NCI-H1092 treated with DMSO at 0.1 percent for 48 hours (cell line): ENCODE measurements around the gene FBLN1.
"Not testable (repeated sequence)": the region's sequence is repeated elsewhere in the genome, so short reads cannot be mapped to it uniquely, and the experiment has no call there.

Source experiments
- DNase-seq: peaks from one replicate; lab custom pipeline; 2025; lab: John Stamatoyannopoulos, UW

The FBLN1 gene, protein sequence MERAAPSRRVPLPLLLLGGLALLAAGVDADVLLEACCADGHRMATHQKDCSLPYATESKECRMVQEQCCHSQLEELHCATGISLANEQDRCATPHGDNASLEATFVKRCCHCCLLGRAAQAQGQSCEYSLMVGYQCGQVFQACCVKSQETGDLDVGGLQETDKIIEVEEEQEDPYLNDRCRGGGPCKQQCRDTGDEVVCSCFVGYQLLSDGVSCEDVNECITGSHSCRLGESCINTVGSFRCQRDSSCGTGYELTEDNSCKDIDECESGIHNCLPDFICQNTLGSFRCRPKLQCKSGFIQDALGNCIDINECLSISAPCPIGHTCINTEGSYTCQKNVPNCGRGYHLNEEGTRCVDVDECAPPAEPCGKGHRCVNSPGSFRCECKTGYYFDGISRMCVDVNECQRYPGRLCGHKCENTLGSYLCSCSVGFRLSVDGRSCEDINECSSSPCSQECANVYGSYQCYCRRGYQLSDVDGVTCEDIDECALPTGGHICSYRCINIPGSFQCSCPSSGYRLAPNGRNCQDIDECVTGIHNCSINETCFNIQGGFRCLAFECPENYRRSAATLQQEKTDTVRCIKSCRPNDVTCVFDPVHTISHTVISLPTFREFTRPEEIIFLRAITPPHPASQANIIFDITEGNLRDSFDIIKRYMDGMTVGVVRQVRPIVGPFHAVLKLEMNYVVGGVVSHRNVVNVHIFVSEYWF

DNA sequence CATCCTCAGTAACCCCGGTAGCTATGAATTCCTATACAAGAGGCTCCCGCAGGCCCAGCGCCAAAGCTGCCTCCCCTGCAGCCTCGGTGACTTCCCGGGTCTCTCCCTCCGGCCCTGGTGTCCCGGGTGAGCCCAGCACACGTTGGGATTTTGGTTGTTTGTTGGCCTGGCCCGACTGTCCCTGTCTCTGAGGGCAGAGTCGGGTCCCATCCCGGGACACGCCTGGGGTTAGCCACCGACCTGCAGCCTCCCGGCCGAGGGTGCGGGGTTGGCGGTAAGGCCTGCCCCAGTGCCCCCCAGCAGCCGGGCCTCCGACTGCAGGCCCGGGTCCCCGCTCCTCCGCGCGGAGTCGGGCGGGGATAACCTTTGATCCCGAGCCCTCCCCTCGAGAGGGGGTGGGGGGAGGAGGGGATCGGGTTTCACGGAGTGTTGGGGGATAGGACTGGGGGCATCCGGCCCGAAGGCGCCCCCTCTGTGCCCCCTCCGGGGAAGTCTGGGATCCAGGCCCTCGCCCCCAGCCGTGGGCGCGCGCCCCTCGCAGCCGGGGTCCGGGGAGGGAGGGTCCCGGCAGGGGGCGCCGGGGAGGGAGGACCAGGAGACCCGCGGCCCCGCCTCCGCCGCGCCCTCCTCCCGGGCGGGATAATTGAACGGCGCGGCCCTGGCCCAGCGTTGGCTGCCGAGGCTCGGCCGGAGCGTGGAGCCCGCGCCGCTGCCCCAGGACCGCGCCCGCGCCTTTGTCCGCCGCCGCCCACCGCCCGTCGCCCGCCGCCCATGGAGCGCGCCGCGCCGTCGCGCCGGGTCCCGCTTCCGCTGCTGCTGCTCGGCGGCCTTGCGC is at the start of gene FBLN1:
FBLN1 (plus strand) TSS at position 669 of the 835 bp plus-strand sequence; CDS start at position 772, 103 bp downstream.
- no peak for DNase-seq

DNA sequence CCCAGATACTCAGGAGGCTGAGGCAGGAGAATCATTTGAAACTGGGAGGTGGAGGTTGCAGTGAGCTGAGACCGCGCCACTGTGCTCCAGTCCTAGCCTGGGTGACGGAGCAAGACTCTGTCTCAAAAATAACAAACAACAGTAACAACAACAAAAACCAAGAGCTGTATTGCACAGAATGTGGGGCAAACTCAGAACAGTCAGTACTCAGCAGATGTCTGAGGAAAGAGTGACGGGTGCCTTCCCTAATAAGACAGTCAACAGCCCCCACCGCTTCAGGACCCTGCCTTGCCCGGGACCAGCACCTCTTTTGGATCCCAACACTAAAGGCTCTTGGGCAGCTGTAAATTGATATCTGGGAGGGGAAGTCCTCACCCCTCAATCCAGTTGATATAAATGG is 48.9 kb upstream of the FBLN1 start:
- DNase-seq: no peak

DNA sequence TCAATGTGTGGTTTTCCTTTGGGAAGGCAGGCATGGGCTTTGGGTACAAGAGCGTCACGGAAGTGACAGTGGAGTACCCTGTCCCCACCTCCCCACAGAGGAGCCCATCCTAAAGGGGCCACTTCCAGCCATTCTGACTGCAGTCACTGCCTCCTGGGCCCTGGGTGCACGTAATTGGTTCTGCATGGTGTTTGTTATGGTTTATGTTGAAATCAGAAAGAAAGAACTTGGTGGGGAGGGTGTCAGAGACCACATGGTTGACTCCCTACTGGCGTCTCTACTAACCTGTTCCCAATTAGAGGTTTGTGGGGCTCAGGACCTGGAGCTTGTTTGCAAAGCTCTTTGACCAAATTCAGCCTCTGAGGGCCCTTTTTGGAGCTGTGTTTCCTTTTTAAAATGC is 48.4 kb upstream of the FBLN1 start:
- no peak for DNase-seq

DNA sequence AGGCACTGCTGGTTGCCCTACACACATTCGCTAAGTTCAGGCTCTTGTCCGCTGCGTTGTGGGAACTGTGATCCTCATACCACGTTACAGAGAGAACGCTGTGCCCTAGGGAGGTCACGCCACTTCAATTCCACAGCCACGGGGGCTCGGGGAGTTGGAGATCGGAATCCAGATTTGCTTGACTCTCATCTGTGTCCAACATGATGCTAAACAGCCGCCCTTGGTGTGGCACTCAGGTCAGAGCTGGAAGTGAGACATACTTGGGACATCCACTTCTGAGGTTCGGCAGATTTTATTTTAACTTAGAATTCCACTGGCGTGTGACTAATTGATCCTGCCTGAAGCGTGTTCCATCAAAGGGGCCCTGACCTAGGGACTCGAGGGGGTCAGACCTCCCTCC is 47.5 kb upstream of the FBLN1 start:
- no peak for DNase-seq

DNA sequence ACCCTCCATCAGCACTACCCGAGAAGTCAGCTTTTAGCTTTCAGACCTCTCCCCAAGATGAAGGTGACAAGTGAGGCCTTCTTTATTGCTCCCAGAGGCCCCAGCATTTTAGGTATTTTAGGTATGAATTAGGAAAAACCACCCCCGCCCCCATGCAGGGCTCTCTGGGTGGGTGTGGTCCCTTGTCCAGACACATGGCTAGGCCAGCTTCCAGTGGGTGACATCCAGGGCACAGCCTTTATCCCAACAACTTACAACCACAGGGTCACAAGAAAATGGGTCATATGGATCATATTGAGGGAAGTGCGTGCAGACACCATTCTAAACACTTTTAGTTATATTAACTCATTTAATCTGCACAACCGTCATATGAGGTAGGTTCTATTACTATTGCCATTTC is 47.1 kb upstream of the FBLN1 start:
- DNase-seq: no peak

DNA sequence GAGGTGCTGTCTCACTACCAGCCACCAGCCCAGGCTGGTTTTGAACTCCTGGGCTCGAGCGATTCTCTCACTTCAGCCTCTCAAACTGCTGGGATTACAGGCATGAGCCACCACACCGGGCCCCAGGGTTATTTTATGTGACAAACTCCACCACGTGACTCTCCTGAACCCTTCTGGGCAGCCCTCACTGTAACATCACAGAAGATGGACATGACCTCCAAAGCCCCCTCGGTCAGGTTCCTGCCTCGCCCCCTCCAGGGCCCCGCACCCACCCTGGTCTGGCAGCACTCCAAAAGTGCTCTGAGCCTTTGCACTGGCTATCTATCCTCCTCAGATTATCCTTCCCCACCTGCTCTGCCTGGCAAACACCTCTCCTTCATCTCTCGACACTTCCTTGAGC is 45.9 kb upstream of the FBLN1 start:
- no peak for DNase-seq

DNA sequence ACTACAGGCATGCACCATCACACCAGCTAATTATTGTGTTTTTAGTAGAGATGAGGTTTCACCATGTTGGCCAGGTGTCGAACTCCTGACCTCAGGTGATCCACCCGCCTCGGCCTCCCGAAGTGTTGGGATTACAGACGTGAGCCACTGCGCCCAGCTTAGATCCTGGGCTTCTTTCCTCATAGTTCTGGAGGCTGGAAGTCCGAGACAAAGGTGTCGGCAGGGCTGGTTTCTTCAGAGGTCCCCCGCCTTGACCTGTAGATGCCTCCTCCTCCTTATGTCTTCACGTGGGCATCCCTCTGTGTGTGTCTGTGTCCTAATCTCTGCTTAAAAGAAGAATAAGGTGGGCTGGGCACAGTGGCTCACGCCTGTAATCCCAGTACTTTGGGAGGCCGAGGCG is 44.2 kb upstream of the FBLN1 start:
- no peak for DNase-seq

DNA sequence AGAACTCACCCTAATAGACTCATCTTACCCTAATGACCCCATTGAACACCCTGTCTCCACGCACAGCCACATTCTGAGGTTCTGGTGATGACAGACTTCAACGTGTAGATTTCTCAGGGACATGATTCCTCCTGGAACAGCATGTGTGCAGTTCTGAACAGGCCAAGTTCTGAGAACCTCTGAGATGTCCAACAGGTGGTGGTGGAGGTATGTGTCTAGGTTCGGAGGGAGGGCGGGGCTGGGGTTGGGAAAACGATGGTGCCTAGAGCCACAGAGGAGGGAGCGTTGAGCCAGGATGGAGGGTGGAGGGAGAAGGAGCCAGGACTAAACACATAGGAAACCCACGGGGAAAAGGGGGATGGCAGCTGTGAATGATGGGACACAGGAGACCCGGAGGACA is 43.4 kb upstream of the FBLN1 start:
- no peak for DNase-seq

DNA sequence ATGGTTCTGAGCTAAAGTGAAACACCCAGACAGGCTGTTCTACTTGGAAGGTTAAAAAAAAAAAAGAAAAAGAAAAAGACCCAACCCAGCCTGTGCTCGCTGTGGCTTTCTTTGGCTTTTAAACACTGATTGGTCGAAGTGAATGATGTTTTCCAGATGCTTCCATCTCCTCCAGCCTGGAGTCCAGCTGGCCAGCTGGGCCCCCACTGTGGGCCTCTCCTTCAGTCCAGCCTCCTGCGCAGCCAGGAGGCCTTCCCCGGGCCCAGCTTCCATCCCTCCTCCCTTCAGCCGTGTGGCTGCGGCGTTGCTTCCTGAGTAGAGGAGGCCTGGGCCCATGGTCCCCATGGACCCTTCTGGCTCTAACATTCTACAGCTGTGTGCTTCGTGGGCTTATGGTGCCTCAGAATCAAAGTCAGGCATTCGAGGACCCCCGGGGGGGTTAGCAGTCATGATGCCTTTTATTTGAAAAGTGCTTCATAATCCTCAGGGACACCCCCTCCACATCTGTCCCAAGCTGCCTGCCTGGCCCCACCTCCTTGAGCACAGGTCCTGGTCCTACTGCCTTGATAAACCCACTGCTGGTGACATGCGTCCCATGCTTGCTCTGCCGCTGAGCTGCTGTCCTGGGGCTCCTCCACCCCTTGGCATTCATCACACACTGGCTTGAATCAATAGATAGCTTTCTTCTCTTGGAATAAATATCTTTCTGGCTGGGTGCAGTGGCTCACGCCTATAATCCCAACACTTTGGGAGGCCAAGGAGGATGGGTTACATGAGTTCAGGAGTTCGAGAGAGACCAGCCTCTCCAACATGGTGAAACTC is 42.2 kb upstream of the FBLN1 start:
- no peak for DNase-seq

DNA sequence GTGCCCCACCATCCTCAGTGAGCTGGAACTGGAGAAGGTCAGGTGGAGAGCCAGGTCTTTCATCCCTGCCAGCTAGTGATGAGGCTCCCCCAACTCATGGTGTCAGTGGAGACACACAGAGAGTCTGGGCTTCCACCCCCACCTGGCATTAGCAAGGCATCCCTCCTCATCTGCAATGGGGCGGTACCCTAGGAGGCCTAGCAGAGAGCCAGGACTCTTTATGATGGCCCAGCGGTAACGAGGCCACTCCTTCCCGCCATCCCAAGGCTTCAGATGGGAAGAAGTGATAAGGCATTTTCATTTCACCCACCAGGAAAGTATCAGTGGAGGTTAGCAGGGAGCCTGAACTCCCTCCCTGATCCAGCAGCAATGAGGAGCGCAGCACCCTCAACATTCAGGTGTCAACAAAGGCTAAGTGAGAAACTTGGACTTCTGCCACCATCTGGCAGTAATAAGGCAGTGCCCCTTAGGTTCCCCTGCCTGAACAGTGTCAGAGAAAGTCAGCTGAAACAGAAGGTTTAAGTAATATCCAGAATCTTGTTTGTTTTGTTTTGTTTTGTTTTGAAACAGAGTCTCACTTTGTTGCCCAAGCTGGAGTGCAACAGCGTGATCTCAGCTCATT is 40.5 kb upstream of the FBLN1 start:
- DNase-seq: no peak

DNA sequence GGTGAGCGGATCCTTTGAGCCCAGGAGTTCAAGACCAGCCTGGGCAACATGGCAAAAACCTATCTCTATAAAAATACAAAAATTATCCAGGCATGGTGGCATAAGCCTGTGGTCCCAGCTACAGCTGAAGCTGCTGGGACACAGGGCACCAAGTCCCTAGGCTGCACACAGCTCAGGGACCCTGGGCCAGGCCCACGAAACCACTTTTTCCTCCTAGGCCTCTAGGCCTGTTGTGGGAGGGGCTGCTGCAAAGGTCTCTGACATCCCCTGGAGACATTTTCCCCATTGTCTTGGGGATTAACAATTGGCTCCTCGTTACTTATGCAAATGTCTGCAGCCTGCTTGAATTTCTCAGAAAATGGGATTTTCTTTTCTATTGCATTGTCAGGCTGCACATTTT is 39.0 kb upstream of the FBLN1 start:
- DNase-seq: not testable (repeated sequence)

DNA sequence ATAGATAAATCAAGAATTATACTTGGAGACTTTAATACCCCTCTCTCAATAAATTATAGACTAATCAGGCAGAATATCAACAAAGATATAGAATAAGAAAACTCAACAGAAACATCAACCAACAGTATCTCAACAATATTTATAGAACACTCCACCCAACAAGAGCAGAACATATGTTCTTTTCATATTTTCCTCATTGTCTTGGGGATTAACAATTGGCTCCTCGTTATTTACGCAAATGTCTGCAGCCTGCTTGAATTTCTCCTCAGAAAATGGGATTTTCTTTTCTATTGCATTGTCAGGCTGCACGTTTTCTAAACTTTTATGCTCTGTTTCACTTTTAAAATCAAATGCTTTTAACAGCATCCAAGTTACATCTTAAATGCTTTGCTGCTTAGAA is 37.0 kb upstream of the FBLN1 start:
- DNase-seq: no peak

DNA sequence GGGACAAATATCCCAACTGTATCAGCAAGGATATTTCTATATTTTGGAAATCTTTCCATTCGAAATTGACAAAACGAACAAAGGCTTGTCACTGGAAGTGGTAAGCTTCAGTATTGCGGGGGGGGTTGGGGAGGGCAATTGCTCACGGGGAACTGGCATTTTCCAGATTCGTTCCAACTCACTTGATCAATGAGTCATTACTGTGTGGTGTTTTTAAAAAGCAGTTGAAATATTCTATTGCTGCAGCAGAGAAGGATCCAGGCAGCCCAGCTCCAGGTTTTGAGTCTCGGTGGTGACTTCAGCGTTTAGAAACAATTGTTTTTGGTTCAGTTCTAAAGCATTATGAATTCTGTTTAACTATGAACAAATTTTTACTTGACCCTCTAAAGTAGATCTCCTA is 33.8 kb upstream of the FBLN1 start:
- no peak for DNase-seq

DNA sequence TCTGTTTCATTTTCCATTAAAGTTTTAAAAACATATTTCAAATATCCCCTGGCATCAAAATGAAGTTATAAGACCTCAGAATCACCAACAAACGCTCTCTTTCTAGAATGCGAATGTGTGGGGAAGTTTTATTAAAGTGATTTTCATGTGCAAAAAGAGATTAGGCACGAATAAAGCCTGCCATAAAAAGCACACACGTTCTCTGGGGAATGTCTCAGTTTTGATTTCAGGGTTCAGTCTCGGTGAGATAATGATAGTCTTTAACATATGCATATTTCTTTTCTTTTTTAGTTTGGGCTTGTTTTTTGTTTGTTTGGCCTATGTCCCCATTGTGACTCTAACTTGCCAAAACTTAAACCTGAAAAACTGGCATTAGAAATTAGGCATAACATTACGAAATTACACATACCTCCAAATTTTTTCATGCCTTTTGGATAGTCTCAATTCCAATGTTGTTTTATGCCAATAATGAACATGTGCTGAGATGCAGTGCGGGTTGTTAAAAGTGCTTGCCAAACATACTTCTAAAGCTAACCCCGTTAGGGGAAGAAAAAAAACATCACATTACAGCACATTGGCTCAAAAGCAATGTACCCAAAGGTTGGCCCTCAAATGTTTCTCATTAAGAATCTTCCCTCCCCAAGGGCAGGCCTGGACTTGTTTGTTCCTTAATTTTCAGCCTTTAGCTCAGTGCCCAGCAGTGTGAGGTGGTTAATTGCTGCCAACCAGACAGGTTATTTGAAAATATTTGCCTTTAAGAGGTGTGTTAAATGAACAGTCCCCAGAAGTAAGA is 33.2 kb upstream of the FBLN1 start:
- DNase-seq: no peak

DNA sequence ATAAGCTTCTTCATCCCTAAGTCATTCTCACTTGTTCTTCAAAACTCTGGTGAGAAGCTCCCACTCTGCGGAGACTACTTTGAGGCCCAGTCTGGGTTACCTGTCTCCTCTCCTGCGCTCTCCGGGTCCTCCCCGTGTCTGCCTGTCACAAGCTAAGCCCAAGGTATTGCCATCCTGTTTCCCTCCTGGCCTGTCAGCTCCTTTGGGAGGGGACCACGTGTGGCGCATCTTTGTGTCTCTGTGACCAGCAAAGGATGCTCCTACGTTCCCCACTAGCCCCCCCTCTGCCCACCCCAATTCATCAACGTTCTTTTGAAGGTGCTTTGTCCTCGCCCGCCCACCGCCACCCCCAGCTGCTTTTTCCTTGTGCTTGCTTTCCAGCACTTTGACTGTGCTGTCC is 31.8 kb upstream of the FBLN1 start:
- DNase-seq: no peak

DNA sequence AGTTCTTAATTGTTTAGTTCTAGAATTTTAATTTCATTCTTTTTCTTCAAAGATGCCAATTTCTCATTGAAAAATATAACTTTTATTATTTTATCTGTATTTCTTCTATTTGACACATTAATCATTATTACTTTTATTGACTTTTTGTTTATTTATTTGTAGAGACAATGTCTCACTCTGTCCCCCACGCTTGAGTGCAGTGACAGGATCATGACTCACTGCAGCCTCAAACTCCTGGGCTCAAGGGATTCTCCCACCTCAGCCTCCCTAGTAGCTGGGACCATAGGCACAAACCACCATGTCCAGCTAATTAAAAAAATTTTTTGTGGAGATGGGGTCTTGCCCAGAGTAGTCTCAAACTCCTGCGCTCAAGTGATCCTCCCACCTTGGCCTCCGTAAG is 30.3 kb upstream of the FBLN1 start:
- DNase-seq: no peak

DNA sequence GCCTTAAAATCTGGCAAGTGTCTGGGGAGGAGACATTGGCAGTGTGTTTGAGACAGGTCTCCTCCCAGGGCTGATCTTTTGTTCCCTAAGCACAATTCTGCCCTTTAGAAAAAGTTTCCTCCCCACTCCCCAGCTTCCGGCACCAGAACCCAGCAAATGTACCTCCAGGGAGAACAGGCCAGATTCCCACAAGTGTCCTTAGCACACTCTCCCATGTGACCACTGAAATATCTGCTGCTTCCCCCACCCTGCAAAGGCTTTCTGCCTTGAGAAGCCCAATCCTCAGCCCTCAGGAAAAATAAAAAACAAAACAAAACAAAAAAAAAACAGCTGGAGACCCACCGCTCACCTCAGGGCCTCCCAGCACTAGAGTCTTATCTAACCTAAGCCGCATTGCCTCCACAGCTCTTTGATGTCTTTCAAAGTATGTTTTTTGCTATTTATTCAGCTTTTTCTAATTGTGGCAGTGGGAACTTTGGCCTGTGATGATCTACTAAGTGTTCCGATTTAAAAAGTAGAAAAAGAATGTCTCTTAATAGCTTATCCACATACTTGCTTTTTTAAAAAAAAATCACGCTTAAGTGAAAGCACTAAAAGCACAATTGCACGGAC is 29.0 kb upstream of the FBLN1 start:
- DNase-seq: no peak

DNA sequence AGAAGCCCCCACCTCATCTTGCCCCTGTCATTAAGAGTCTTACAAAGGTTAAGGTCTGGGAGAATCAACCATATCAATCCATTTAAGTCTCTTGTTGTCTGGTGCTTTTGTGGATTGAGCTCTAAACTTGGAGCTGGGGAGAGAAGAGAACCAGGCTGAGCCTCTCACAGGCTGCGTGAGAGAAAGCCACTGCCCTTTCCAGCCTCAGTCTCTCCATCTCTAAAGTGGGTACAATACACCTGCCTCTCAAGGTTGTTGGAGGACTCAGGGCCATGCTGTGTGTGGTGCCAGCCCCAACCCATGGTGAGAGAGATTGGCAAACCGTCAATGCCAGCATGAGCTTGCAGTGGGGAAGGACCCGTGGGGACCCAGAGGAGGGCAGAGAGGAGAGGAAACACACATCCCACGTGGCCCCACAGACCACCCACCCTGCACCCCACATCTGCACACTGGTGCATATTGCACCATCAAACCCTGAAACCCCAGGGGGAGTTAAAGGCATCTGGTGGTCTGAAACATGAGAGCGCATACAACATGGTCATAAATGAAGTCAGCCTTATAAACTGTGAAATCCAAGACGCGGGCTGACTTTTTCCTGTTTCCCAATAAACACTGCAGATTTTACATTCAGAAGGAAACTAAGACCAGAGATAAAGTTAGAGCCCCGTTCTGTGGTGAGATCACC is 27.5 kb upstream of the FBLN1 start:
- no peak for DNase-seq

DNA sequence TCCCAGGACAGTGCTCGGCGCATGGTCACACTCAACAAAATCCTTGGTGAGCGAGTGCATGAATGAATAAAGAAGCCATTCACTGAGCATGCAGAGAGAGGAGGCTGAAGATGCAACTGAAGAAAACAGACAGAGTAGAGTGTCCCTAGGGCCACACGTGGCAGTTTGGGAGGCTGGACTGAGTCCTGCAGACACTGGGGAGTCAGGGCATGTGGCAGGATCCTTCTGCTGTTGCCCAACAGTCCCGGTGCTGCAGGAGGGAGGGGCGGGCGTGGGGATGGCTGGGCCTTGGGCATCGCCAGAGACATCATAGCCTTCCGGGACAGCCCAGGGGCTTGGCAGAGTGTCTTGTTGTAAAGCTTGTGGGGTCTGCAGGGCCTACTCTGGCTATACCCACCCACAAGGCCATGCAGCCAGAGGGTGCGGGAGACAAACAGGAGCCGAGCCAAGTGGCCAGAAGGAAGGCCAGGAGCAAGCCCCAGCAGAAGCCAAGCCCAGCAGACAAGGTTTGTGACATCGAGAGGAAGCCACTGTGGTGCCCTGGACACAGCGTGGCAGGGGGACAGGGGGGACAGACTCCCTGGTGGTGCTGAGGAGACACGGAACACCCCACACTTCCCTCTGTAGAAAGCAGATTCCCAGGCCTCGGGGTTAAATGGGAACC is 26.7 kb upstream of the FBLN1 start:
- no peak for DNase-seq
